ENCODE data around the gene CTDP1. TPM values are rescaled to one million over a fixed set of nuclear protein-coding genes. Genes with fewer than 3 reads are reported as not detected.

CTDP1 gene
- total and polyA plus RNA-seq, 9 of the 15 experiments (the other 6 are each of a cell fraction or from before 2014, with no cell fraction given) = 0.07 to 19.2 (median 4.0) TPM

DNA sequence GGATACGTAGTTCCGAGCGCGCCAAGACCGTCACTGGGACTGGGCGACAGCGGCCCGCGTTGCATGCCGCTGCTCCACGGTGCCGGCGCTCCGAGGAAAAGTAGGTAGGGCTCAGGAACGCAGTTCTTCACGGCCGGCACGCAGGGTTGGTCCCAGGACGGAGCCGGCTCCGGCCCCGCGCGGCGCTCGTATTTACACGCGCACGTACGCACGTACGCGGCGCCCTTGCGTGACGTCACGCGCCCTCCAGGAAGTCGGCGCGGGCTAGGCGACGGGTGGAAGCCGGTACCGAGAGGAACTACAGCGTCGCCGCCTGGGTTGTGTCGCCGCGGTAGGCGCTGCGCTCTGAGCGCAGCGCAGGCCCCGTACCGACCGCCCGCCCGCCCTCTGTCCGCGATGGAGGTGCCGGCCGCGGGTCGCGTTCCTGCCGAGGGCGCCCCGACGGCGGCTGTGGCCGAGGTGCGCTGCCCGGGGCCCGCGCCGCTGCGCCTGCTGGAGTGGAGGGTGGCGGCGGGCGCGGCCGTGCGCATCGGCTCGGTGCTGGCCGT is at the start of gene CTDP1 (continued):
- TF ChIP-seq, protein P1, sequence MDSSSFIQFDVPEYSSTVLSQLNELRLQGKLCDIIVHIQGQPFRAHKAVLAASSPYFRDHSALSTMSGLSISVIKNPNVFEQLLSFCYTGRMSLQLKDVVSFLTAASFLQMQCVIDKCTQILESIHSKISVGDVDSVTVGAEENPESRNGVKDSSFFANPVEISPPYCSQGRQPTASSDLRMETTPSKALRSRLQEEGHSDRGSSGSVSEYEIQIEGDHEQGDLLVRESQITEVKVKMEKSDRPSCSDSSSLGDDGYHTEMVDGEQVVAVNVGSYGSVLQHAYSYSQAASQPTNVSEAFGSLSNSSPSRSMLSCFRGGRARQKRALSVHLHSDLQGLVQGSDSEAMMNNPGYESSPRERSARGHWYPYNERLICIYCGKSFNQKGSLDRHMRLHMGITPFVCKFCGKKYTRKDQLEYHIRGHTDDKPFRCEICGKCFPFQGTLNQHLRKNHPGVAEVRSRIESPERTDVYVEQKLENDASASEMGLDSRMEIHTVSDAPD (CRISPR knock-in tag; IDR thresholded peaks at IDR 0.05) = no peak
- TF ChIP-seq ZNF583 (CRISPR knock-in tag; IDR thresholded peaks at IDR 0.05) (0 out of 2 replicates have a peak, but pooled peaks have one; percentile 57), LARP7 (IDR thresholded peaks at IDR 0.05) (no peak), CXXC5 (CRISPR knock-in tag; IDR thresholded peaks at IDR 0.05) (peak; percentile 87), ELF4 (CRISPR knock-in tag; IDR thresholded peaks at IDR 0.05) (peak; percentile 30; the same call in 1 of the 2 replicates), CREB1 (IDR thresholded peaks at IDR 0.05) (peak; percentile 99), CREB1 (CRISPR knock-in tag; IDR thresholded peaks at IDR 0.05) (peak; percentile 99), MTA1 (IDR thresholded peaks at IDR 0.05; ENCODE audit: borderline replicate concordance) (peak; percentile 99), TAL1 (IDR thresholded peaks at IDR 0.05) (no peak), PURB (CRISPR knock-in tag; IDR thresholded peaks at IDR 0.05; ENCODE audit: low read depth) (no peak), ATF1 (CRISPR knock-in tag; IDR thresholded peaks at IDR 0.05) (peak; percentile 98), ATF1 (tag; IDR thresholded peaks at IDR 0.05) (peak; percentile 100), SAP30 (IDR thresholded peaks at IDR 0.05; ENCODE audit: borderline replicate concordance, insufficient read depth, low read depth, low read length, poor library complexity, severe bottlenecking) (peak; percentile 37), SIN3B (IDR thresholded peaks at IDR 0.05; ENCODE audit: low read depth) (peak; percentile 81), TAF9B (IDR thresholded peaks at IDR 0.05; ENCODE audit: partially characterized antibody) (no peak), ZBTB17 (CRISPR knock-in tag; IDR thresholded peaks at IDR 0.05) (0 out of 2 replicates have a peak, but pooled peaks have one; percentile 22)
- TF ChIP-seq, protein P2, sequence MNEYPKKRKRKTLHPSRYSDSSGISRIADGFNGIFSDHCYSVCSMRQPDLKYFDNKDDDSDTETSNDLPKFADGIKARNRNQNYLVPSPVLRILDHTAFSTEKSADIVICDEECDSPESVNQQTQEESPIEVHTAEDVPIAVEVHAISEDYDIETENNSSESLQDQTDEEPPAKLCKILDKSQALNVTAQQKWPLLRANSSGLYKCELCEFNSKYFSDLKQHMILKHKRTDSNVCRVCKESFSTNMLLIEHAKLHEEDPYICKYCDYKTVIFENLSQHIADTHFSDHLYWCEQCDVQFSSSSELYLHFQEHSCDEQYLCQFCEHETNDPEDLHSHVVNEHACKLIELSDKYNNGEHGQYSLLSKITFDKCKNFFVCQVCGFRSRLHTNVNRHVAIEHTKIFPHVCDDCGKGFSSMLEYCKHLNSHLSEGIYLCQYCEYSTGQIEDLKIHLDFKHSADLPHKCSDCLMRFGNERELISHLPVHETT (CRISPR knock-in tag; conservative IDR thresholded peaks at IDR 0.05 in 1 of 2, IDR thresholded peaks at IDR 0.05 in 1 of 2) = peak in 1 of 2 experiments; percentile 86; a peak in 2 of 4 replicates
- TF ChIP-seq, protein P3, sequence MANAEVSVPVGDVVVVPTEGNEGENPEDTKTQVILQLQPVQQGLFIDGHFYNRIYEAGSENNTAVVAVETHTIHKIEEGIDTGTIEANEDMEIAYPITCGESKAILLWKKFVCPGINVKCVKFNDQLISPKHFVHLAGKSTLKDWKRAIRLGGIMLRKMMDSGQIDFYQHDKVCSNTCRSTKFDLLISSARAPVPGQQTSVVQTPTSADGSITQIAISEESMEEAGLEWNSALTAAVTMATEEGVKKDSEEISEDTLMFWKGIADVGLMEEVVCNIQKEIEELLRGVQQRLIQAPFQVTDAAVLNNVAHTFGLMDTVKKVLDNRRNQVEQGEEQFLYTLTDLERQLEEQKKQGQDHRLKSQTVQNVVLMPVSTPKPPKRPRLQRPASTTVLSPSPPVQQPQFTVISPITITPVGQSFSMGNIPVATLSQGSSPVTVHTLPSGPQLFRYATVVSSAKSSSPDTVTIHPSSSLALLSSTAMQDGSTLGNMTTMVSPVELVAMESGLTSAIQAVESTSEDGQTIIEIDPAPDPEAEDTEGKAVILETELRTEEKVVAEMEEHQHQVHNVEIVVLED (CRISPR knock-in tag; IDR thresholded peaks at IDR 0.05) = peak; percentile 100
- TF ChIP-seq, protein P4, sequence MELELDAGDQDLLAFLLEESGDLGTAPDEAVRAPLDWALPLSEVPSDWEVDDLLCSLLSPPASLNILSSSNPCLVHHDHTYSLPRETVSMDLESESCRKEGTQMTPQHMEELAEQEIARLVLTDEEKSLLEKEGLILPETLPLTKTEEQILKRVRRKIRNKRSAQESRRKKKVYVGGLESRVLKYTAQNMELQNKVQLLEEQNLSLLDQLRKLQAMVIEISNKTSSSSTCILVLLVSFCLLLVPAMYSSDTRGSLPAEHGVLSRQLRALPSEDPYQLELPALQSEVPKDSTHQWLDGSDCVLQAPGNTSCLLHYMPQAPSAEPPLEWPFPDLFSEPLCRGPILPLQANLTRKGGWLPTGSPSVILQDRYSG (tag; conservative IDR thresholded peaks at IDR 0.05; ENCODE audit: low read depth) = peak; percentile 92
- TF ChIP-seq, protein P5, sequence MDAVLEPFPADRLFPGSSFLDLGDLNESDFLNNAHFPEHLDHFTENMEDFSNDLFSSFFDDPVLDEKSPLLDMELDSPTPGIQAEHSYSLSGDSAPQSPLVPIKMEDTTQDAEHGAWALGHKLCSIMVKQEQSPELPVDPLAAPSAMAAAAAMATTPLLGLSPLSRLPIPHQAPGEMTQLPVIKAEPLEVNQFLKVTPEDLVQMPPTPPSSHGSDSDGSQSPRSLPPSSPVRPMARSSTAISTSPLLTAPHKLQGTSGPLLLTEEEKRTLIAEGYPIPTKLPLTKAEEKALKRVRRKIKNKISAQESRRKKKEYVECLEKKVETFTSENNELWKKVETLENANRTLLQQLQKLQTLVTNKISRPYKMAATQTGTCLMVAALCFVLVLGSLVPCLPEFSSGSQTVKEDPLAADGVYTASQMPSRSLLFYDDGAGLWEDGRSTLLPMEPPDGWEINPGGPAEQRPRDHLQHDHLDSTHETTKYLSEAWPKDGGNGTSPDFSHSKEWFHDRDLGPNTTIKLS (IDR thresholded peaks at IDR 0.05; ENCODE audit: borderline replicate concordance, low read depth) = peak; percentile 95
